HEK293 (cell line): ENCODE results near the gene SEMA4B.

Experiments
- CTCF ChIA-PET: fragments of 350-600 bp; formaldehyde crosslinking; extraction: SDS; loops from one replicate; lab custom pipeline; 2021; ENCODE audit warnings: antibody characterized with exemption; lab: Yijun Ruan, JAX
- POLR2A ChIA-PET: fragments of 300-600 bp; formaldehyde crosslinking; extraction: SDS; loops from one replicate; lab custom pipeline; 2020; ENCODE audit warnings: antibody characterized with exemption, inconsistent platforms; lab: Yijun Ruan, JAX
- H3K27ac ChIP-seq: fragments of 200-500 bp; sonication (Bioruptor generic); 2 replicates; pipeline ENCODE4 v1.5.1; 2014; ENCODE audit warnings: low read depth, low read length, control low read depth, inconsistent platforms; ENCODE audit errors: extremely low read depth
- H3K36me3 ChIP-seq, 2 experiments: fragments of 200-500 bp in 1 of 2; sonication (Bioruptor generic) in 1 of 2; 1 replicate in 1 of 2; 2 replicates in 1 of 2; pipeline ENCODE4 v1.5.1; 2014 to 2017; ENCODE audit warnings: inconsistent platforms in 2 of 2, low read length in 2 of 2; ENCODE audit not compliant: control insufficient read depth in 2 of 2, insufficient read depth in 1 of 2
- H3K4me1 ChIP-seq: fragments of 200-500 bp; sonication (Bioruptor generic); 2 replicates; pipeline ENCODE4 v1.5.1; 2014; ENCODE audit warnings: mild to moderate bottlenecking, low read length, inconsistent platforms; ENCODE audit not compliant: control insufficient read depth, insufficient read depth
- H3K4me3 ChIP-seq: 2 replicates; pipeline ENCODE4 v1.5.1; 2011; ENCODE audit warnings: low read depth, mild to moderate bottlenecking, control low read depth, low read length, moderate library complexity
- H3K9me3 ChIP-seq: fragments of 200-500 bp; sonication (Bioruptor generic); 2 replicates; pipeline ENCODE4 v1.5.1; 2014; ENCODE audit warnings: low read depth, low read length, inconsistent platforms; ENCODE audit not compliant: control insufficient read depth, insufficient read depth
- BCL11A ChIP-seq: fragments of 450-650 bp; formaldehyde crosslinking; IDR thresholded peaks from 2 replicates; pipeline ENCODE4 v1.5.1; 2016; ENCODE audit warnings: low read depth, missing biosample characterization, missing genetic modification characterization
- GLIS1 ChIP-seq: fragments of 450-650 bp; formaldehyde crosslinking; IDR thresholded peaks from 2 replicates; pipeline ENCODE4 v1.5.1; 2016; ENCODE audit warnings: missing biosample characterization, missing genetic modification characterization
- HOXA7 ChIP-seq: sonication (generic); formaldehyde crosslinking; IDR thresholded peaks from 2 replicates; pipeline ENCODE4 v1.8.1; 2022; ENCODE audit warnings: missing genetic modification reagents, borderline replicate concordance
- RBAK ChIP-seq: fragments of 450-650 bp; formaldehyde crosslinking; IDR thresholded peaks from 2 replicates; pipeline ENCODE4 v1.5.1; 2016; ENCODE audit warnings: missing biosample characterization, missing genetic modification characterization
- SALL2 ChIP-seq: fragments of 450-650 bp; formaldehyde crosslinking; IDR thresholded peaks from 2 replicates; pipeline ENCODE4 v1.5.0; 2017; ENCODE audit warnings: missing biosample characterization, mild to moderate bottlenecking, missing genetic modification characterization, borderline replicate concordance
- SCRT1 ChIP-seq: fragments of 450-650 bp; formaldehyde crosslinking; IDR thresholded peaks from 2 replicates; pipeline ENCODE4 v1.5.1; 2016; ENCODE audit warnings: missing biosample characterization, missing genetic modification characterization, borderline replicate concordance
- SP3 ChIP-seq: fragments of 450-650 bp; formaldehyde crosslinking; IDR thresholded peaks from 2 replicates; pipeline ENCODE4 v1.5.1; 2016; ENCODE audit warnings: missing biosample characterization, missing genetic modification characterization
- ZFP37 ChIP-seq: fragments of 450-650 bp; formaldehyde crosslinking; IDR thresholded peaks from 2 replicates; pipeline ENCODE4 v1.5.1; 2016; ENCODE audit warnings: missing biosample characterization, missing genetic modification characterization
- ZNF214 ChIP-seq: fragments of 450-650 bp; formaldehyde crosslinking; IDR thresholded peaks from 2 replicates; pipeline ENCODE4 v1.5.1; 2017; ENCODE audit warnings: missing biosample characterization, mild to moderate bottlenecking, missing genetic modification characterization, borderline replicate concordance
- ZNF266 ChIP-seq: fragments of 450-650 bp; formaldehyde crosslinking; IDR thresholded peaks from 2 replicates; pipeline ENCODE4 v1.5.1; 2016; ENCODE audit warnings: missing biosample characterization, missing genetic modification characterization, low read depth
- ZNF274 ChIP-seq, 2 experiments: fragments of 200-500 bp in 1 of 2; fragments of 450-650 bp in 1 of 2; sonication (Bioruptor generic) in 1 of 2; formaldehyde crosslinking in 1 of 2; IDR thresholded peaks; 2 replicates each; pipeline versions ENCODE4 v1.5.1 to v1.6.1; 2014 to 2016; ENCODE audit warnings: borderline replicate concordance in 1 of 2, inconsistent platforms in 1 of 2, low read length in 1 of 2, missing biosample characterization in 1 of 2, missing genetic modification characterization in 1 of 2
- ZNF530 ChIP-seq: fragments of 450-650 bp; formaldehyde crosslinking; IDR thresholded peaks from 2 replicates; pipeline ENCODE4 v1.5.1; 2016; ENCODE audit warnings: low read depth, missing biosample characterization, missing genetic modification characterization
- ZNF549 ChIP-seq: fragments of 450-650 bp; IDR thresholded peaks from 2 replicates; pipeline ENCODE4 v1.5.1; 2018; ENCODE audit warnings: missing biosample characterization, missing genetic modification characterization, mild to moderate bottlenecking, inconsistent platforms, moderate library complexity
- ZNF645 ChIP-seq: fragments of 450-650 bp; formaldehyde crosslinking; IDR thresholded peaks from 2 replicates; pipeline ENCODE4; 2016; ENCODE audit warnings: missing biosample characterization, missing genetic modification characterization
- ZNF747 ChIP-seq: fragments of 450-650 bp; formaldehyde crosslinking; IDR thresholded peaks from 2 replicates; pipeline ENCODE4 v1.5.1; 2016; ENCODE audit warnings: missing biosample characterization, missing genetic modification characterization
- ZNF843 ChIP-seq: fragments of 450-650 bp; formaldehyde crosslinking; IDR thresholded peaks from 2 replicates; pipeline ENCODE4 v1.5.1; 2016; ENCODE audit warnings: missing biosample characterization, missing genetic modification characterization
- TF ChIP-seq, protein P1 (sequence below): fragments of 450-650 bp; formaldehyde crosslinking; IDR thresholded peaks from 2 replicates; pipeline ENCODE4 v1.5.1; 2016; ENCODE audit warnings: missing biosample characterization, missing genetic modification characterization
- TF ChIP-seq, protein P2 (sequence below): fragments of 450-650 bp; formaldehyde crosslinking; IDR thresholded peaks from 2 replicates; pipeline ENCODE4 v1.5.1; 2016; ENCODE audit warnings: missing biosample characterization, missing genetic modification characterization

SEMA4B gene

GRCh38 chr15:90165659-90166489, 35.3 kb upstream of the SEMA4B start (continued):
- TF ChIP-seq ZNF530 (no peak), ZNF747 (tag by site-specific recombination) (no peak), ZNF645 (tag by site-specific recombination) (no peak), ZNF266 (tag by site-specific recombination) (no peak), ZNF549 (tag by site-specific recombination) (no peak), ZNF214 (tag by site-specific recombination) (no peak), HOXA7 (no peak)

DNA sequence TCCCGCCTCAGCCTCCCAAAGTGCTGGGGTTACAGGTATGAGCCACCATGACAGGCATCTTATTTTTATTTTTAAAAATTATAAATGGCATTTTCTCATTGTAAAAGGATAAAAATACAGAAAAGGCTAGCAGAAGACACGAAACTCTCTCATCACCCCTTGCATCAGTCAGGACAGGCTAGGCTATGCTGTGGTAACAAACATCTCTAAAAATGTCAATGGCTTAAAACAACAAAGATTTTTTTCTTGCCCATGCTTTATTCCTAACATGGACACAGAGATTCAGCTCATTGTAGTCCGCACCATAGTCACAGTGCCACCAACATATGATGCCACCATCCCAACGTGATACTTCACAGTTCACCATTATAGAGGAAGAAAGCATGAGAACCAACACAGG, 34.0 kb upstream of the SEMA4B start:
- ChIA-PET CTCF (interaction anchor here (1.0 to 1.6 kb wide), 4 partner anchors 15 to 134 kb away, joined by 3 to 4 read pairs (median 3); no protein-coding TSS in a partner anchor), POLR2A (no interaction called here)
- Histone ChIP-seq H3K4me3 (no peak overlapping the region), H3K4me1 (no peaks in the 10 kb centered on the region), H3K9me3 (no peaks in the 10 kb centered on the region), H3K27ac (no peak overlapping the region), H3K36me3 (no peaks in the 10 kb centered on the region)
- TF ChIP-seq RBAK (tag by site-specific recombination) (0 out of 2 replicates have a peak, but pooled peaks have one; percentile 26), SALL2 (tag by site-specific recombination) (no peak)

- Histone ChIP-seq H3K4me3 (no peak overlapping the region), H3K4me1 (no peaks in the 10 kb centered on the region), H3K27ac (no peak overlapping the region), H3K36me3 (no peaks in the 10 kb centered on the region), H3K9me3 (no peaks in the 10 kb centered on the region)
- CTCF ChIA-PET, result interaction anchor here (0.6 kb wide), 2 partner anchors 15 to 818 kb away, joined by 3 to 5 read pairs; no protein-coding TSS in a partner anchor
- POLR2A ChIA-PET, result no interaction called here
- TF ChIP-seq ZFP37 (tag by site-specific recombination) (no peak), GLIS1 (tag by site-specific recombination) (no peak), ZNF843 (tag by site-specific recombination) (no peak)
- TF ChIP-seq, protein P1, sequence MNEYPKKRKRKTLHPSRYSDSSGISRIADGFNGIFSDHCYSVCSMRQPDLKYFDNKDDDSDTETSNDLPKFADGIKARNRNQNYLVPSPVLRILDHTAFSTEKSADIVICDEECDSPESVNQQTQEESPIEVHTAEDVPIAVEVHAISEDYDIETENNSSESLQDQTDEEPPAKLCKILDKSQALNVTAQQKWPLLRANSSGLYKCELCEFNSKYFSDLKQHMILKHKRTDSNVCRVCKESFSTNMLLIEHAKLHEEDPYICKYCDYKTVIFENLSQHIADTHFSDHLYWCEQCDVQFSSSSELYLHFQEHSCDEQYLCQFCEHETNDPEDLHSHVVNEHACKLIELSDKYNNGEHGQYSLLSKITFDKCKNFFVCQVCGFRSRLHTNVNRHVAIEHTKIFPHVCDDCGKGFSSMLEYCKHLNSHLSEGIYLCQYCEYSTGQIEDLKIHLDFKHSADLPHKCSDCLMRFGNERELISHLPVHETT (tag by site-specific recombination), result no peak
- TF ChIP-seq, protein P2, sequence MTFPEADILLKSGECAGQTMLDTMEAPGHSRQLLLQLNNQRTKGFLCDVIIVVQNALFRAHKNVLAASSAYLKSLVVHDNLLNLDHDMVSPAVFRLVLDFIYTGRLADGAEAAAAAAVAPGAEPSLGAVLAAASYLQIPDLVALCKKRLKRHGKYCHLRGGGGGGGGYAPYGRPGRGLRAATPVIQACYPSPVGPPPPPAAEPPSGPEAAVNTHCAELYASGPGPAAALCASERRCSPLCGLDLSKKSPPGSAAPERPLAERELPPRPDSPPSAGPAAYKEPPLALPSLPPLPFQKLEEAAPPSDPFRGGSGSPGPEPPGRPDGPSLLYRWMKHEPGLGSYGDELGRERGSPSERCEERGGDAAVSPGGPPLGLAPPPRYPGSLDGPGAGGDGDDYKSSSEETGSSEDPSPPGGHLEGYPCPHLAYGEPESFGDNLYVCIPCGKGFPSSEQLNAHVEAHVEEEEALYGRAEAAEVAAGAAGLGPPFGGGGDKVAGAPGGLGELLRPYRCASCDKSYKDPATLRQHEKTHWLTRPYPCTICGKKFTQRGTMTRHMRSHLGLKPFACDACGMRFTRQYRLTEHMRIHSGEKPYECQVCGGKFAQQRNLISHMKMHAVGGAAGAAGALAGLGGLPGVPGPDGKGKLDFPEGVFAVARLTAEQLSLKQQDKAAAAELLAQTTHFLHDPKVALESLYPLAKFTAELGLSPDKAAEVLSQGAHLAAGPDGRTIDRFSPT (tag by site-specific recombination), result no peak
Observed at GRCh38 chr15:90171623-90172022, 29.5 kb upstream of the SEMA4B start.

DNA sequence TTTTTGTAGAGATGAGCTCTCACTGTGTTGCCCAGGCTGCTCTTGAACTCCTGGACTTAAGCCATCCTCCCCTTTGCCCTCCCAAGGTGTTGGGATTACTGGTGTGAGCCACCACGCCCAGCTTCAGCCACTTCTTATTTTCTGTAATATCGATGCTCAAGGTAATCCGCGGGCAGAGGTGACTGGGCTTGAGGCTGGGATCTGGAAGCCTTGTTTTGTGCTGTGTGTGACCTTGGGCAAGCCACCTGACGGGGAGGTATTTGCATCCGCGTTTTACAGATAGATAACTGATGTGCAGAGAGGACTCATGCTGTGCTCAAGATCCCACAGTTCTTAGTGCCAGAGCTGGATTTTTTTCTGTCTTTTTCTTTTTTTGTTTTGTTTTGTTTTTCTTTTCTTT, 27.8 kb upstream of the SEMA4B start:
- H3K4me3 ChIP-seq, result no peak overlapping the region
- CTCF ChIA-PET, result interaction anchor here (0.6 to 0.8 kb wide), 3 partner anchors 10 to 632 kb away, joined by 4 to 5 read pairs (median 4); no protein-coding TSS in a partner anchor
- no peaks in the 10 kb centered on the region for H3K36me3 ChIP-seq
- no peaks in the 10 kb centered on the region for H3K9me3 ChIP-seq
- no peak for TF ChIP-seq BCL11A (tag by site-specific recombination)
- TF ChIP-seq SCRT1 (tag by site-specific recombination), result no peak
- no peak for TF ChIP-seq SP3 (tag by site-specific recombination)
- TF ChIP-seq ZNF274 (IDR thresholded peaks at IDR 0.05; ENCODE audit: low read length), result no peak
- peak; percentile 27; the same call in 1 of the 2 replicates for TF ChIP-seq ZNF274 (tag by site-specific recombination; IDR thresholded peaks at IDR 0.05; ENCODE audit: borderline replicate concordance)
- TF ChIP-seq, all 188 proteins: peak for 1
- H3K27ac ChIP-seq, result no peak overlapping the region
- no peaks in the 10 kb centered on the region for H3K4me1 ChIP-seq
- POLR2A ChIA-PET, result interaction anchor here (0.7 to 1.0 kb wide), 2 partner anchors 34 to 92 kb away, joined by 4 read pairs; partner anchors contain the start of gene NGRN
